Activated CD4-positive, alpha-beta T cell treated with anti-CD3 and anti-CD28 coated beads for 1 hour (primary cell): Measurements from ENCODE around the gene EXO1.

Experiments
- DNase-seq: peaks from one replicate; pipeline ENCODE4 v3.0.0-alpha.2; 2020

Gene EXO1

DNA sequence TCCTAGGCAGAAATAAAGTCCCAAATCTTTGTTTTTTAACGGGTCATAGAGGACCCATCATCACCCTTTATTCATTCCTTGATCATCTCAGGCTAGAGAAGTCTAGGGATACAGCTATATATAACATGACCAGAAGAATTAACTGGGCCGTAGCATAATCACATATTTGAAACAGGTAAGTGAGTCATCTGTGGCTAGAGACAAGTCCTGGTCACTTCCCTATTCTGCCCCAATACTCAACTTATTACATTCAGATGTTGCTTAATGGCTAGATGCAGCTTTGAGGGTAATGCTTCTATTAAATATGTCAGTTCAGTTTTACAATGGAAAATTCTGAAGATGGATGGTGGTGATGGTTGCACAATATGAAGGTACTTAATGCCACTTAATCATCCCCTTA is 47.0 kb downstream of the EXO1 start:
- DNase-seq = no peak

DNA sequence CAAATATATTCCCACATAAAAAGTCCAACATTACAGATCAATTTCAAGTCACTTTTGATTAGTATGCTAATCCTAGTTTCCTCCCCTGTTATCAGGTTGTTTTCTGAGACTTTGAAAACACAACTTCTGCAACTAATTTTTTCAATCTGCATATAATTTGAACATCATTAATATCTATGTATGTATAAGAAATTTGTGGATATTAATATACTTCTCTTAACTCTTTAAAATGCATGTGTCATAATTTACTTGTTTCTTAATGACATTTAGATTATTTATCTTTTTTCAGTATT is 48.6 kb downstream of the EXO1 start:
- no peak for DNase-seq

DNA sequence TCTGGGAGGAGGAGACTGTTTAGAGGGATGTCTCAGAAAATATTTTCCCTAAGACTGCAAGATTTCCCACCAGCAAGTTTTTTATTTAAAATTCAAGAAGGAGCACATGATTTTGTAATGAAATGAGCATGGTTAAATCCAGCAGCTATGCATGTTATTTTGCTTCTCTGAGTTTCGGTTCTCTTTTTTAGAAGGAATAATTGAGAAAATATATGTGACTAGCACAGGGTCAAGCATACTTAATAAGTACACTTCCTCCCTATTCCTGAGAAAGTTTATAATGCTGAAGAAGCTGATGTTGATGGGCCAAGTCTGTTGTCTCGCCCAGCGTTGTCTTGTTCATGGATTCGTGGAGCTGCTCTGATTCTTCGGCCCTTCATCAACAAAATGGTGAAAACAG is 51.2 kb downstream of the EXO1 start:
- no peak for DNase-seq

DNA sequence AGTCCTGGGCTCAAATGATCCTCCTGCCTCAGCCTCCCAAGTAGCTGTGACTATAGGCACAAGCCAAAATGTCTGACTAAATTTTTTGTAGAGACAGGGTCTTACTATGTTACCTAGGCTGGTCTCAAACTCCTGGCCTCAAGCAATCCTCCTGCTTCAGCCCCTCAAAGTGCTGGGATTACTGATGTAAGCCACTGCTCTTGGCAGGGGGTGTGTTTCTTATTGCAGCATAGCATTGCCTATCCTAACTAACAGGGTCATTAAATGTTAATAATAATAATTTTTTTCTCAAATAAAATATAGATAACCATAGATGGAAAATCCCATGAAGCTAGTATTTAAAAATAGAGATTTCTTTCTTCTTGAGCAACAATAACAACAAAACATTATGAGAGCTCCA is 52.4 kb downstream of the EXO1 start:
- no peak for DNase-seq

DNA sequence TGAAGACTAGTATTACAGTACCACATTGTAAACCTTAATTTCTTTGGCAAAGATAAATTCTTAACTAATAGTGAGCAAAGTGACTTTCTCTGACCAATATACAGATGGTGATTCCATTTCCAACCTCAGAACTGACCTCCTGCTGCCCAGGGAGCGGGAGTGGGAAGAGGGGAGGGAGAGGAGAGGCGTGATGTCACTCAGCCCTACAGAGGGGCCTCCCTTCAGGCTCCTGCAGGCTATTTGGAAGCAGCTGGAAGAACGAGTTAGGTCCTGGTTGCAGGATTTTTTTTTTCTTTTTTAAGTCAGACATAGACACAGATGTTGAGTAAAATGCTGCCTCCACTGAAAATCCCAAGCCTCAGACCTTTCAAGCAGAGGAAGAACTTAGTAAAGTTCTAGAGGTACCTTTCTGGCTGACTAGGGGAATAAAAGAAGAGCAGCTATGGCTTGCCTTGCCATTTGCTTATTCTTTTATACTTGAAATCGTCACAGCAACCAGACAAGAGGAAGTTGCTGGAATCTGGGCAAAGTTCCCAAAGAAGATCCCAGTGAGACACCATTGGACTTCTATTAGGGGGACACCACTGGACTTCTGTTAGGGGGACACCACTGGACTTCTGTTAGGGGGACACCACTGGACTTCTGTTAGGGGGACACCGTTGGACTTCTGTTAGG is 54.5 kb downstream of the EXO1 start:
- DNase-seq = no peak

DNA sequence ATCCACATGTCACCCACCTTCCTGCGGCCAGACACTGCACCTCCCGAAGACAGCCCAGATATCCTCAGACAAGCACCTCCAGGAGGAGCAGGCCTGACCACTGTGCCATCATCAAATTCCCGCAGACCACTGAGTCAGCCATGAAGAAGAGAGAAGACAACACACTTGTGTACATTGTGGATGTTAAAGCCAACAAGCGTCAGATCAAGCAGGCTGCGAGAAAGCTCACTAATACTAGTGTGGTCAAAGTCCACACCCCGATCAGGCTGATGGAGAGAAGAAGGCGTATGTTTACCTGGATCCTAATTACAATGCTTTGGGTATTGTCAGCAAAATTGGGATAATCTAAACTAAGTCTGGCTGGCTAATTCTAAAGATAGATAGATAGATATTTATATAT is 68.2 kb downstream of the EXO1 start:
- DNase-seq = no peak

DNA sequence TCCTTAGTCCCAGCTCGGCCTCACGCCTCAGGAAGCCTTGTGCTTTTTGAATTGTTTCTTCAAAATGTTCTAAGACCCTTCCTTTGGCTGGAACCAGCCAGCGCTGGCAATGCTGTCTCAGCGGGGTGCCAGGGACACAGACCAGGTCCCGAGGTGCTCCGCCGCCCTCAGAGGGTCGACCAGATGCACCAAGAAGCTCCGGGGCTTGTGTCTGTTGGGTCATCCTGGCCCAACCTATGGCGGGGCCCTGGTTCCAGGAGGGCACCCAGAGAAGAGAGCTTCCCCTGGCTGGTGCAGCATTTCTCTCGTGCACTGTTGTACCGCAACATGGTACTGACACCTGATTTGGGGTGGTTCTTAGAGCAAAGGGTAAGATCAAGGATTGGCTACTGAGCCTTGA is 69.5 kb downstream of the EXO1 start:
- no peak for DNase-seq

DNA sequence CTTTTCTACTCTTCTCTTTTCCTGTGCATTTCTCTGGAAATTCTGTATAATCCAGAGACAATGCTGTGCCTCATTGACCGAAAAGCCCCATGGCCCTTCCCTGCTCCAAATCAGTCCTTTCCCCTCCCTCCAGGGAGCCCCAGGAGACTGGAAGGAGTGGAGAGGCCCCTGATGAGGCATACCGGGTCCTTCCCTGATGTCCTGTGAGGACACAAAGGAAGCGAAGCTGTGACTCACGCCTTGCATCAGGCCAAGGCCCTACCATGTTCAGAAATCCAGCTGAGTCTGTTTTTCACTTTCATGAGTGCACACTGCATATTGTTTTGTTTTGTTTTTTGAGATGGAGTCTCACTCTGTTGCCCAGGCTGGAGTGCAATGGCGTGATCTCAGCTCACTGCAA is 70.9 kb downstream of the EXO1 start:
- DNase-seq = no peak

DNA sequence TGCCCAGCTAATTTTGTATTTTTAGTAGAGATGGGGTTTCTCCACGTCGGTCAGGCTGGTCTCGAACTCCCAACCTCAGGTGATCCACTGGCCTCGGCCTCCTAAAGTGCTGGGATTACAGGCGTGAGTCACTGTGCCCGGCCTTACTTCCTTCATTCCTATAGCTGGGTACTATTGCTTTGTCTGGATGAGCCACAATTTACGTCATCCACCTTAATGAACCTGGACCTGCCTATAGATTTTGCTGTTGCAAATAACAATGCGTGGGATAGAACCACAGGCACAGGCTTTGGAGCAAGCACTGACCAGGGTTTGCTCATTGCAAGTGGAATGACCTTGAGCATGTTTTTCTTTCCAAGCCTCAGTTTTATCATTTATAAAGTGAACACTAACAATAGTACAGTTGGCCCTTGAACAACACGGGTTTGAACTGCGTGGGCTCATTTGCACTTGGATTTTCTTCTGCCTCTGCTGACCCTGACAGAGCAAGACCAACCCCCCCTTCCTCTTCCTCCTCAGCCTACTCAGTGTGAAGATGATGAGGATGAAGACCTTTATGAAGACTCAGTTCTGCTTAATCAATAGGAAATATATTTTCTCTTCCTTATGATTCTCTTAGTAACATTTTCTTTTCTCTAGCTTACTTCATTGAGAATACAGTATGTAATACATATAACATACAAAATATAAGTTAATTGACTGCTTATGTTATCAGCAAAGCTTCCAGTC is 76.2 kb downstream of the EXO1 start:
- no peak for DNase-seq

DNA sequence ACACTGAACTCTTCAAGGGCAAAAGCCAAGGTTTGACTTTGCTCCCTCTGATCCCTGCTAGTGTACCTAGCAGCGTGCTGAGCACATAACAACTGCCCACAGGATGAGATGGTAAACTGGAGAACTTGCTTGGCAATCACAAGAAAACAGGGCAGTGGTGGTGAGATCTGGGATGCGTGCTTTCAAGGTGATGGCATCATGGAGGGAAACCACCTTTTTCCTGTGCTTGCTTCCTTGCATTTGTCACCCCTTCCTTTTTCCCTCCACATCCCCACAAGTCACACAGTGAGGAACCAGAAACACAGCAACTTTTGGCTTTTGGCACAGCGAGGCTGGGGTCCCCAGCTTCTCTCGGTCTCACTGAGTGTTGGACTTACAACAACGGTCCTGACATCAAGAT is 78.1 kb downstream of the EXO1 start:
- no peak for DNase-seq

DNA sequence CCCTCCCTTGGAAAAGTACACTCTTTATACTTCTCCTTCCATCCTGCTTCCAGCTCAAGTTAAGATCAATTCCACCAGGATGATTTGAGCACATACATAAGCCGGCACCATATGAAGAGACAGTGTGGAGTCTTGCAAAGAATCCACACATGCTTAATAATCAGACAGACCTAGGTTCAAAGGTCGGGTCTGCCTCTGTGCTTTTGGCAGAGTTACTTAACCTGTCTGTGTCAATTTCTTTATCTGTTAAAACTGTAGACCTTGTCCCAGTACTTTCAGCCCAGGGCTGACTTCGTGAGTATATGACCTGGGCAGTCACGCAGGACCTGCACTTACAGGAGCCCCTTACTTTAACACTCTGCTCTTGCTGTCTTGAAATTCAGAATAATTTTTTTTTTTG is 79.3 kb downstream of the EXO1 start:
- DNase-seq = no peak

DNA sequence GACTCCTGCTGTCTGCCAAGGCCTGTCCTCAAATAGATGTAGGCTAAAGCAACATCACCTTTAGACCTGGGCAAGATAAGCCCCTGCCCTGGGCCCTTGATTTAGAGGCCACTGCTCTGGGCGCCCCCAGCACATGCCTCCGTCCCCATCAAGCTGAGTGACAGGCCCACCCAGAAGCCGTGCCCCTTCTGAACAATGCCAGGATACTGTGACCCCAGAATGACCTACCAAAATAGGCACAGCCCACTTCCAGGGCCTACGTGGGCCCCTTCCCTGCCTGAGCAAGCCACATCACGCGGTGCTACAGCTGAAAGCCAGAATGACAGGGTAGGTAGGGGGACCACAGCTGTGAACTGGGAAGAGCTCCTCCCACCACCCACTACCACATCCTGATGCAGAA is 84.8 kb downstream of the EXO1 start:
- DNase-seq = no peak

DNA sequence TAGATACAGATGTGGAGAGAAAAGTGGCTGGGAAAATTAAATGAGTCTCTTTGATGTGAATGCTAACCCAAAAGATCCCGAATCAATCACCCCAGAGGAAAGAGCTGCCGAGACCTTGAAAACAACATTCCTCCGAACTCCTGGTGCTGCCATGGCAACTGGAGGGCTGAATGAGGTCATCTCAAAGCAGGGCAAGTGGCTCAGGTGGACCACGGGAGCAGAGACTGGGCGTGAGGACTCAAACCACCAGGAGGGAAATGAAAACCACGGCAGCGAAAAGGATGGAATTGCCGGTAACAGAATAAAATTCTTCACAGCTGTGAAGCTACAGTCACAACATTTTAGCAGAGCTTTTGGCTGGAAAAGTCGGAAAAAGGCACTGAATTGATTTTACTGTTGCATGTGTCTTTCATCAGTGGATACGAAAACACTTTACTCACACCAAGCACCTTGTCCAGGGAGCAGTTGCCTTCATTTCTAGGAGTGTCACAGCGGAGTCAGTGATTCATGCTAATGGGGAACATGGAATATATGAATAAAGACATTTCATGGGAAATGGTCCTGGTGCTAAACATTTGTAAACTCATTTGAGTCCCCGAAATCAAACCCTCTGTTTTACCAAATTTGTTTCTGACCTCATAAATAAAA is 86.3 kb downstream of the EXO1 start:
- no peak for DNase-seq

DNA sequence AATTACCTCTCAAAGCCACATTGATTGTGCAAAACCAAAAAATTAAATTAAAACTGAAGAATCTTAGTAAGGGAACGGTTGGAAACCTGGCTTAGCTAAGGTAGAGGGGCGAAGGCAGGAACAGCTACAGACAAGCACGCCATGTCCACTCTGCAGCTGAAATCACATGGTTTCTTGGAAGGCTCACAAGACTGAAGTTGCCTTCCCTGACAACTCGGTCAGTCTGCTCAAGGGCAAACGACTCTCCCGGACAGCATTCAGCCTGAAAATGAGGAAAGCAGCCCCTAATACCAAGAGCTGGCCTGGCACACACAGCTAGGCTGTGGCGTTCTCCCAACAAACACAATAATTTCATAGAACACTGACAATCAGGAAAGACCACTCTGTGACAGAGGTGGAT is 86.9 kb downstream of the EXO1 start:
- no peak for DNase-seq
